ENCODE measurements around the gene RAB44.

RAB44 gene

GRCh38 chr6:36737043-36737785 lies 39.6 kb downstream of the RAB44 start:
- H3K4me3 Mint-ChIP-seq = no peak overlapping the region
- H3K4me1 Mint-ChIP-seq (ENCODE audit: low read depth) = peaks cover 6% of the 10 kb centered on the region

GRCh38 chr6:36738108-36738507 lies 40.5 kb downstream of the RAB44 start:
- Mint-ChIP-seq H3K9me3 (ENCODE audit: low read depth) (no peaks in the 10 kb centered on the region), H3K27ac (no peak overlapping the region), H3K36me3 (no peaks in the 10 kb centered on the region), H3K4me1 (ENCODE audit: low read depth) (peaks cover 6% of the 10 kb centered on the region), H3K4me3 (no peak overlapping the region), H3K27me3 (no peaks in the 10 kb centered on the region)

More at GRCh38 chr6:36737043-36737785, 39.6 kb downstream of the RAB44 start:
- no peaks in the 10 kb centered on the region for H3K36me3 Mint-ChIP-seq
- no peaks in the 10 kb centered on the region for H3K9me3 Mint-ChIP-seq (ENCODE audit: low read depth)
- no peaks in the 10 kb centered on the region for H3K27me3 Mint-ChIP-seq
- H3K27ac Mint-ChIP-seq = no peak overlapping the region

- H3K27ac Mint-ChIP-seq = no peak overlapping the region
- H3K27me3 Mint-ChIP-seq = no peaks in the 10 kb centered on the region
- no peaks in the 10 kb centered on the region for H3K9me3 Mint-ChIP-seq (ENCODE audit: low read depth)
- H3K4me1 Mint-ChIP-seq (ENCODE audit: low read depth) = peaks cover 1% of the 10 kb centered on the region
- H3K4me3 Mint-ChIP-seq = no peak overlapping the region
- no peaks in the 10 kb centered on the region for H3K36me3 Mint-ChIP-seq
These were observed 42.6 kb downstream of the RAB44 start for GRCh38 chr6:36739947-36740817.

GRCh38 chr6:36740818-36741179 lies 43.2 kb downstream of the RAB44 start:
- Mint-ChIP-seq H3K4me3 (no peak overlapping the region), H3K27me3 (no peaks in the 10 kb centered on the region), H3K36me3 (no peaks in the 10 kb centered on the region), H3K27ac (no peak overlapping the region), H3K9me3 (ENCODE audit: low read depth) (no peaks in the 10 kb centered on the region), H3K4me1 (ENCODE audit: low read depth) (no peaks in the 10 kb centered on the region)

- no peaks in the 10 kb centered on the region for H3K9me3 Mint-ChIP-seq (ENCODE audit: low read depth)
- H3K36me3 Mint-ChIP-seq = no peaks in the 10 kb centered on the region
- no peak overlapping the region for H3K4me3 Mint-ChIP-seq
- no peak overlapping the region for H3K27ac Mint-ChIP-seq
- no peaks in the 10 kb centered on the region for H3K4me1 Mint-ChIP-seq (ENCODE audit: low read depth)
- H3K27me3 Mint-ChIP-seq = no peaks in the 10 kb centered on the region
These were observed 44.5 kb downstream of the RAB44 start for GRCh38 chr6:36742146-36742545.

- no peak overlapping the region for H3K27ac Mint-ChIP-seq
- no peaks in the 10 kb centered on the region for H3K9me3 Mint-ChIP-seq (ENCODE audit: low read depth)
- H3K4me1 Mint-ChIP-seq (ENCODE audit: low read depth) = no peaks in the 10 kb centered on the region
- no peaks in the 10 kb centered on the region for H3K36me3 Mint-ChIP-seq
- H3K27me3 Mint-ChIP-seq = no peaks in the 10 kb centered on the region
- no peak overlapping the region for H3K4me3 Mint-ChIP-seq
These were observed 45.4 kb downstream of the RAB44 start for GRCh38 chr6:36743032-36743431.

GRCh38 chr6:36743538-36744303 lies 46.1 kb downstream of the RAB44 start:
- no peaks in the 10 kb centered on the region for H3K4me1 Mint-ChIP-seq (ENCODE audit: low read depth)
- H3K4me3 Mint-ChIP-seq = no peak overlapping the region
- no peaks in the 10 kb centered on the region for H3K9me3 Mint-ChIP-seq (ENCODE audit: low read depth)
- no peaks in the 10 kb centered on the region for H3K27me3 Mint-ChIP-seq
- no peaks in the 10 kb centered on the region for H3K36me3 Mint-ChIP-seq
- H3K27ac Mint-ChIP-seq = no peak overlapping the region

GRCh38 chr6:36744304-36744673 lies 46.7 kb downstream of the RAB44 start:
- Mint-ChIP-seq H3K9me3 (ENCODE audit: low read depth) (no peaks in the 10 kb centered on the region), H3K36me3 (peaks cover 3% of the 10 kb centered on the region), H3K27ac (no peak overlapping the region), H3K4me3 (no peak overlapping the region), H3K4me1 (ENCODE audit: low read depth) (no peaks in the 10 kb centered on the region), H3K27me3 (no peaks in the 10 kb centered on the region)

GRCh38 chr6:36745283-36745682 lies 47.7 kb downstream of the RAB44 start:
- H3K4me1 Mint-ChIP-seq (ENCODE audit: low read depth) = no peaks in the 10 kb centered on the region
- H3K27ac Mint-ChIP-seq = no peak overlapping the region
- H3K27me3 Mint-ChIP-seq = no peaks in the 10 kb centered on the region
- H3K4me3 Mint-ChIP-seq = no peak overlapping the region
- no peaks in the 10 kb centered on the region for H3K9me3 Mint-ChIP-seq (ENCODE audit: low read depth)
- peaks cover 4% of the 10 kb centered on the region for H3K36me3 Mint-ChIP-seq

- no peaks in the 10 kb centered on the region for H3K4me1 Mint-ChIP-seq (ENCODE audit: low read depth)
- H3K27me3 Mint-ChIP-seq = no peaks in the 10 kb centered on the region
- no peak overlapping the region for H3K27ac Mint-ChIP-seq
- no peaks in the 10 kb centered on the region for H3K9me3 Mint-ChIP-seq (ENCODE audit: low read depth)
- peaks cover 4% of the 10 kb centered on the region for H3K36me3 Mint-ChIP-seq
- H3K4me3 Mint-ChIP-seq = no peak overlapping the region
These were observed 48.2 kb downstream of the RAB44 start for GRCh38 chr6:36745836-36746235.

- H3K36me3 Mint-ChIP-seq = peaks cover 4% of the 10 kb centered on the region
- no peaks in the 10 kb centered on the region for H3K9me3 Mint-ChIP-seq (ENCODE audit: low read depth)
- H3K4me3 Mint-ChIP-seq = no peak overlapping the region
- no peaks in the 10 kb centered on the region for H3K4me1 Mint-ChIP-seq (ENCODE audit: low read depth)
- no peak overlapping the region for H3K27ac Mint-ChIP-seq
- H3K27me3 Mint-ChIP-seq = no peaks in the 10 kb centered on the region
These were observed 48.6 kb downstream of the RAB44 start for GRCh38 chr6:36746251-36746650.

- Mint-ChIP-seq H3K4me3 (no peak overlapping the region), H3K9me3 (ENCODE audit: low read depth) (no peaks in the 10 kb centered on the region), H3K27ac (no peak overlapping the region), H3K4me1 (ENCODE audit: low read depth) (peaks cover 24% of the 10 kb centered on the region), H3K27me3 (no peaks in the 10 kb centered on the region), H3K36me3 (peaks cover 4% of the 10 kb centered on the region)
These were observed 52.3 kb downstream of the RAB44 start for GRCh38 chr6:36749829-36750489.

- peaks cover 35% of the 10 kb centered on the region for H3K4me1 Mint-ChIP-seq (ENCODE audit: low read depth)
- H3K27ac Mint-ChIP-seq = peak overlapping the region; percentile 28
- H3K27me3 Mint-ChIP-seq = no peaks in the 10 kb centered on the region
- peaks cover 4% of the 10 kb centered on the region for H3K36me3 Mint-ChIP-seq
- H3K9me3 Mint-ChIP-seq (ENCODE audit: low read depth) = no peaks in the 10 kb centered on the region
- H3K4me3 Mint-ChIP-seq = no peak overlapping the region
These were observed 53.5 kb downstream of the RAB44 start for GRCh38 chr6:36751091-36751490.

- Mint-ChIP-seq H3K36me3 (peaks cover 4% of the 10 kb centered on the region), H3K4me1 (ENCODE audit: low read depth) (peaks cover 42% of the 10 kb centered on the region), H3K9me3 (ENCODE audit: low read depth) (no peaks in the 10 kb centered on the region), H3K27me3 (no peaks in the 10 kb centered on the region), H3K27ac (no peak overlapping the region), H3K4me3 (no peak overlapping the region)
These were observed 54.2 kb downstream of the RAB44 start for GRCh38 chr6:36751833-36752186.
